Esophagus muscularis mucosa (tissue), 4 donors: ENCODE results near the gene ITGAL. TPM values are rescaled to one million over a fixed set of nuclear protein-coding genes. Genes with fewer than 3 reads are reported as not detected.

Experiments used
- DNase-seq: peaks from one replicate; pipeline ENCODE4 v3.0.0-alpha.2; 2017; ENCODE audit errors: extremely low spot score
- H3K27ac ChIP-seq, 4 donors: fragments of 200-600 bp; sonication (generic); replicated peaks in 1 of 4; 1 replicate in 3 of 4; 2 replicates in 1 of 4; pipeline ENCODE4 v1.5.1; 2016 to 2019; ENCODE audit warnings: mild to moderate bottlenecking in 1 of 4
- H3K27me3 ChIP-seq, 4 donors: fragments of 200-600 bp; sonication (generic); one replicate each; pipeline versions ENCODE4 v1.5.1 to v1.6.0; 2016 to 2019
- H3K36me3 ChIP-seq, 4 donors: fragments of 200-600 bp; sonication (generic); one replicate each; pipeline ENCODE4 v1.5.1; 2016 to 2019
- H3K4me1 ChIP-seq, 4 donors: fragments of 200-600 bp; sonication (generic); one replicate each; pipeline ENCODE4 v1.5.1; 2016 to 2019
- H3K4me3 ChIP-seq, 4 donors: fragments of 200-600 bp; sonication (generic); 1 replicate in 2 of 4; 2 replicates in 2 of 4; pipeline ENCODE4 v1.5.1; 2016 to 2019; ENCODE audit warnings: mild to moderate bottlenecking in 4 of 4, moderate library complexity in 1 of 4
- H3K9me3 ChIP-seq, 4 donors: fragments of 200-600 bp; sonication (generic); 1 replicate in 3 of 4; 2 replicates in 1 of 4; pipeline ENCODE4 v1.5.1; 2016 to 2019
- EP300 ChIP-seq: sonication (generic); formaldehyde crosslinking; IDR thresholded peaks from one replicate; pipeline ENCODE4 v1.6.1; 2017; ENCODE audit warnings: antibody characterized with exemption
- POLR2A ChIP-seq: fragments of 450-650 bp; IDR thresholded peaks from one replicate; pipeline ENCODE4 v1.6.1; 2017; ENCODE audit warnings: antibody characterized with exemption, moderate library complexity, mild to moderate bottlenecking, low read depth
- POLR2AphosphoS5 ChIP-seq, 2 donors: sonication (generic); formaldehyde crosslinking; IDR thresholded peaks; one replicate each; pipeline ENCODE4 v1.6.1; 2017; ENCODE audit warnings: antibody characterized with exemption in 2 of 2
- WGBS: methylation state at CpG from one replicate; pipeline ENCODE4 v1.1.5; 2018; 5-methylcytosine and 5-hydroxymethylcytosine counted together
- intact Hi-C: fragments of 100-400 bp; cut with DNase I; formaldehyde crosslinking; loops from one replicate; pipeline ENCODE4 v1.15.1; 2023
- total RNA-seq, 4 donors: library from RNA; depleted of rRNA; stranded (reverse); fragments of >200 nt; gene quantifications; one replicate each; pipeline versions ENCODE4 v1.1.0 to v1.2.1, GENCODE V29; 2016
- TF ChIP-seq, protein P1 (sequence below), 3 experiments: fragments of 200-600 bp in 2 of 3; fragments of 450-650 bp in 1 of 3; sonication (generic) in 2 of 3; IDR thresholded peaks; one replicate each; pipeline ENCODE4 v1.5.1; 2017 to 2019; ENCODE audit warnings: antibody characterized with exemption in 3 of 3, mild to moderate bottlenecking in 2 of 3, moderate library complexity in 1 of 3

Gene ITGAL
- total RNA-seq, 4 donors from 2014 or later = 1.5 to 2.7 (median 2.5) TPM

- Histone ChIP-seq H3K4me1 (peaks cover 37 to 51% (median 49%) of the 10 kb centered on the region in 4 donors), H3K4me3 (no peak overlapping the region), H3K27ac (peak overlapping the region in 2 of 4 donors; percentile 93 to 94), H3K36me3 (peaks cover 6 to 30% (median 23%) of the 10 kb centered on the region in 4 donors), H3K27me3 (no peaks in the 10 kb centered on the region), H3K9me3 (no peaks in the 10 kb centered on the region)
- intact Hi-C loops = no loop called here
- WGBS = 96% methylated on average over 41 of the region's 57 CpGs
- TF ChIP-seq, protein P1, sequence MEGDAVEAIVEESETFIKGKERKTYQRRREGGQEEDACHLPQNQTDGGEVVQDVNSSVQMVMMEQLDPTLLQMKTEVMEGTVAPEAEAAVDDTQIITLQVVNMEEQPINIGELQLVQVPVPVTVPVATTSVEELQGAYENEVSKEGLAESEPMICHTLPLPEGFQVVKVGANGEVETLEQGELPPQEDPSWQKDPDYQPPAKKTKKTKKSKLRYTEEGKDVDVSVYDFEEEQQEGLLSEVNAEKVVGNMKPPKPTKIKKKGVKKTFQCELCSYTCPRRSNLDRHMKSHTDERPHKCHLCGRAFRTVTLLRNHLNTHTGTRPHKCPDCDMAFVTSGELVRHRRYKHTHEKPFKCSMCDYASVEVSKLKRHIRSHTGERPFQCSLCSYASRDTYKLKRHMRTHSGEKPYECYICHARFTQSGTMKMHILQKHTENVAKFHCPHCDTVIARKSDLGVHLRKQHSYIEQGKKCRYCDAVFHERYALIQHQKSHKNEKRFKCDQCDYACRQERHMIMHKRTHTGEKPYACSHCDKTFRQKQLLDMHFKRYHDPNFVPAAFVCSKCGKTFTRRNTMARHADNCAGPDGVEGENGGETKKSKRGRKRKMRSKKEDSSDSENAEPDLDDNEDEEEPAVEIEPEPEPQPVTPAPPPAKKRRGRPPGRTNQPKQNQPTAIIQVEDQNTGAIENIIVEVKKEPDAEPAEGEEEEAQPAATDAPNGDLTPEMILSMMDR (IDR thresholded peaks at IDR 0.05) = no peak
- no peak for TF ChIP-seq EP300
- TF ChIP-seq POLR2A = no peak
- no peak for TF ChIP-seq POLR2AphosphoS5 (IDR thresholded peaks at IDR 0.05)
- no peak for DNase-seq
Measured at GRCh38 chr16:30532285-30533145, 60.0 kb downstream of the ITGAL start.

- Histone ChIP-seq H3K27ac (peak overlapping the region; percentile 89 to 94 (median 93)), H3K27me3 (no peaks in the 10 kb centered on the region), H3K4me3 (peak overlapping the region in 2 of 4 donors; percentile 73 to 74), H3K36me3 (peaks cover 6 to 30% (median 23%) of the 10 kb centered on the region in 4 donors), H3K9me3 (no peaks in the 10 kb centered on the region), H3K4me1 (peaks cover 31 to 45% (median 43%) of the 10 kb centered on the region in 4 donors)
- intact Hi-C loops = no loop called here
- TF ChIP-seq, protein P1 (IDR thresholded peaks at IDR 0.05) = no peak
- no peak for TF ChIP-seq EP300
- no peak for TF ChIP-seq POLR2AphosphoS5 (IDR thresholded peaks at IDR 0.05)
- TF ChIP-seq POLR2A = no peak
- no peak for DNase-seq
- 71% methylated on average over 11 of the region's 11 CpGs for WGBS
Measured at GRCh38 chr16:30533146-30533522, 60.6 kb downstream of the ITGAL start.

GRCh38 chr16:30533748-30534367 is 61.3 kb downstream of the ITGAL start:
- no peaks in the 10 kb centered on the region for H3K27me3 ChIP-seq
- peaks cover 30 to 39% (median 36%) of the 10 kb centered on the region in 4 donors for H3K4me1 ChIP-seq
- intact Hi-C loops = no loop called here
- peak overlapping the region; percentile 68 to 74 (median 72) for H3K4me3 ChIP-seq
- H3K27ac ChIP-seq = peak overlapping the region; percentile 89 to 94 (median 93)
- TF ChIP-seq POLR2A = no peak
- TF ChIP-seq, protein P1 (IDR thresholded peaks at IDR 0.05) = no peak
- no peak for TF ChIP-seq POLR2AphosphoS5 (IDR thresholded peaks at IDR 0.05)
- TF ChIP-seq EP300 = no peak
- WGBS = 41% methylated on average over 14 of the region's 29 CpGs
- no peak for DNase-seq
- H3K36me3 ChIP-seq = peaks cover 6 to 30% (median 23%) of the 10 kb centered on the region in 4 donors
- H3K9me3 ChIP-seq = no peaks in the 10 kb centered on the region

GRCh38 chr16:30534368-30535105 is 62.0 kb downstream of the ITGAL start, which contains the start of gene ZNF747:
Gene ZNF747, minus strand, starts transcription at chr16:30534858. Its CDS starts 179 bp downstream, at chr16:30534679.
- Histone ChIP-seq H3K27me3 (no peaks in the 10 kb centered on the region), H3K4me3 (peak within 1 kb of the TSS; percentile 68 to 74 (median 72)), H3K4me1 (peaks cover 33 to 36% (median 34%) of the 10 kb centered on the region in 4 donors), H3K36me3 (peaks cover 6 to 30% (median 23%) of the 10 kb centered on the region in 4 donors), H3K27ac (peak within 1 kb of the TSS; percentile 89 to 94 (median 93)), H3K9me3 (no peaks in the 10 kb centered on the region)
- intact Hi-C loops = loop anchor here (1.0 kb wide), 1 partner anchor 24 kb away; the partner anchor contains the start of gene ZNF764
- DNase-seq = peak; percentile 98
- 0% methylated on average over 19 of the region's 70 CpGs for WGBS
- no peak for TF ChIP-seq EP300
- TF ChIP-seq, protein P1 (IDR thresholded peaks at IDR 0.05) = peak in 1 of 3 experiments; percentile 17
- peak; percentile 47 for TF ChIP-seq POLR2A
- peak; percentile 88 to 90 for TF ChIP-seq POLR2AphosphoS5 (IDR thresholded peaks at IDR 0.05)
